Gastrocnemius medialis (tissue), 4 donors: Measurements from ENCODE around the gene RNU1-4.
"Not testable (repeated sequence)": the region's sequence is repeated elsewhere in the genome, so short reads cannot be mapped to it uniquely, and the experiment has no call there.

Experiments
- CTCF ChIP-seq, 5 experiments: fragments of 450-650 bp in 3 of 5; fragments of 200-600 bp in 2 of 5; sonication (generic) in 2 of 5; IDR thresholded peaks in 4 of 5; conservative IDR thresholded peaks in 1 of 5; 1 replicate in 4 of 5; 2 replicates in 1 of 5; pipeline ENCODE4 v1.5.1; 2016 to 2019; ENCODE audit warnings: antibody characterized with exemption in 5 of 5, mild to moderate bottlenecking in 3 of 5, moderate library complexity in 3 of 5
- POLR2A ChIP-seq, 2 donors: fragments of 450-650 bp; IDR thresholded peaks; one replicate each; pipeline ENCODE4 v1.6.1; 2017; ENCODE audit warnings: antibody characterized with exemption in 2 of 2, mild to moderate bottlenecking in 2 of 2, moderate library complexity in 2 of 2

- TF ChIP-seq CTCF (IDR thresholded peaks at IDR 0.05 in 4 of 5, conservative IDR thresholded peaks at IDR 0.05 in 1 of 5); POLR2A (IDR thresholded peaks at IDR 0.05): not testable (repeated sequence)
Observed at GRCh38 chr1:16712984-16713383, 27.3 kb upstream of the RNU1-4 start.
